ENCODE data around the gene SLC12A8.
"Not testable (repeated sequence)": the region's sequence is repeated elsewhere in the genome, so short reads cannot be mapped to it uniquely, and the experiment has no call there.

The SLC12A8 gene

DNA sequence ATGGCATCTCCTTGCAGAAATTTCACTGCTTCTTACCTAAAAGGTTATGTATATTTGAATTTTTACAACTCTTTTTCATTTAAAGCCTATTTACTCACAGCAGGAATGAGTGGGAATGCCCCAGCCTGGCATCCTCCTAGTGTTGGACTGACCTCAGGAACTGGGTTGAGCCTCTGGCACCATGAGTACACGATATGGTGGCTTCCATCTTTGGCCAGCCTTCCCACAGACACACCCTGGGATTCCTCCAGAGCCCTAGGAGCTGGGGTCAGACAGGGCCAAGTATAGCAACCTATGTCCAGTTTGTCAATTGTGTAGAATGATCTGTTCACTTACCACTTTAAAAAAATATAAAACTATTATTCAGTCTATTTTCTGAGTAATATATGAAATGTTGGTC is 99.6 kb downstream of the SLC12A8 start:
- no peak for DNase-seq (ENCODE audit: low read depth)

GRCh38 chr3:125110876-125111480 is 101.6 kb downstream of the SLC12A8 start:
- no peak for DNase-seq (ENCODE audit: low read depth)

DNA sequence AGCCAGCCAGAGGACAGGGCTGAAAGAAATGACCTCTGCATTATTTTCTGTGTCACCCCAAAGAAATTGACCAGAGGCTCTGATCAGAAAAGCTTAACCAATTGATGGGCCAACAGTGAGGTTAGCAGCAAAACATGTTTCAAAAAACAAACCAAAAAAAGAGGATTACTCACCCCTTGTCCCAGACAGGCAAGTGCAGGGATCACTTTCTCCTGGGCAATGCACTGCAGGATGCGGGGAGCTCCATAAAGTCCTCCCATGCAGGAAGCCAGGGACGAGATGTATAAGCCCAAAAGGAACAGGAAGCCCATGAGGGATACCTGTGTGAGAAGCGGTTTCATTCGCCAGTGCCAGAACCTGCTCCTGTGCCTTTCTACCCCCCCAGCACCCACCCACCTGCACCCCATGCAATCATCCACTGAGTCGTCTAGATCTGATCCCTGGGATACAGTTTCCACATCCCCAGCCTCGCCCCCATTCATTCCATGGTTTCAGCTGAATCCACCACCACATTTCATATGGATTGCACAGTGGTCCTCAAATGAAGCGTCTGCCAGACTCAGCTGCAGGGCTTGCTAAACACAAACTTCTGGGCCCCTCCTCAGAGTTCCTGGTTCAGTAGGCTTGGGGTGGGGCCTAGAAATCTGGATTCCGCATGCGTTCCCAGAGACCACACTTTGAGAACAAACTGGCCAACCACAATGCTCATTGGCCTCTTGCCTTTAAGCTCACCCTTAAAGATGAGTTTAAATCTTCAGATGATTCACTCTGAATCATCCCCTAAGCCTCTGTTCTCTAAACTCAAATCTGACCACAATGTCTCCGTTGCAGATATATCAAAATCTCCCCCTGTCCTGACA is 102.3 kb downstream of the SLC12A8 start:
- no peak for DNase-seq (ENCODE audit: low read depth)

DNA sequence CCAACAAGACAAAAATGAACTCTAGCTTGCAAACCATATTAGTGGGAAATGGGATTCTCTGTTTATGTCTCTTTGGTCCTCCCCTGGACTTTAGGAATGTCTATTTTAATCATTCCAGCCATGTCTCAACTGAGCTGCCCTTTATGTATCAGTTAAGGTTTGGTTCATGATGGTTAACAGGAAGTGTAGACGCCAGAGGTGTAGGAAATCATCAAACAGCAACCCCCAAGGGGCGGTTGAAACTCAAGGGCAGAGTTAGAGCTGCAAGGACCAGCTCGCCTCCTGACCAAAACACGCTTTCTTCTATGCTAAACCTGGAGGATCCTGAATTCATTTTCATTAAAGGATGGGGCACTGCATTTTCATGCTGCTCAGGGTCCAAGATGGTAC is 103.0 kb downstream of the SLC12A8 start:
- DNase-seq (ENCODE audit: low read depth): no peak

DNA sequence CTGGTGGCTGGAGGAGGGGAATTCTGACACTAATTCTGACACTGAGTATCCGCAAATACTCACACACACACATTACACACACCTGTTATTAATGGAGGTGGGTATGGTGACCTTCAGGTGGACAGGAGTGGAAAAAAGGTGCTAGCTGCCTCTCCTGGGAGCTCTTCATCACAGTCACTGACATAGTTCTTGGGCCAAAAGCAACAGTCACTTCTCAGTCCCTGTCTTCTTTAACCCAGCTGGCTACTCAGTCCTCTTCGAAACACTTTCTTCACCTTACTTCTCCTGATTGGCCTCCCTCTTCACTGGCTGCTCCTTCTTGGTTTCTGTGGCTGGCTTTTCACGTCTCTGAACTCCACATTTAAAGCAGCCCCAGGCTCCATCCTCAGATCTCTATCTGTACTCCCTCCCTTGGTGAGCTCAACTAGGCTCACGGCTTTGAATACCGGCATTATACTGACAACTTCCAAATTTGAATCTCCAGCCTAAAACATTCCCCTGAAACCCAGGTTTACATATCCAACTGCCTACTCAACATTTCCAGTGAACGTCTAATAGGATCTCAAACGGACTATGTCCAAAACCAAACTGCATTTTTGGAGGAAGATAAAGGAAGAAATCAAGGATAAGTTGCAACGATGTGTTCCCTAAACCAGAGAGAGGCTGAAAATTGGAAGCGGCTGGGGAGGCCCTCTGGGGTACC is 103.6 kb downstream of the SLC12A8 start:
- DNase-seq (ENCODE audit: low read depth): no peak

DNA sequence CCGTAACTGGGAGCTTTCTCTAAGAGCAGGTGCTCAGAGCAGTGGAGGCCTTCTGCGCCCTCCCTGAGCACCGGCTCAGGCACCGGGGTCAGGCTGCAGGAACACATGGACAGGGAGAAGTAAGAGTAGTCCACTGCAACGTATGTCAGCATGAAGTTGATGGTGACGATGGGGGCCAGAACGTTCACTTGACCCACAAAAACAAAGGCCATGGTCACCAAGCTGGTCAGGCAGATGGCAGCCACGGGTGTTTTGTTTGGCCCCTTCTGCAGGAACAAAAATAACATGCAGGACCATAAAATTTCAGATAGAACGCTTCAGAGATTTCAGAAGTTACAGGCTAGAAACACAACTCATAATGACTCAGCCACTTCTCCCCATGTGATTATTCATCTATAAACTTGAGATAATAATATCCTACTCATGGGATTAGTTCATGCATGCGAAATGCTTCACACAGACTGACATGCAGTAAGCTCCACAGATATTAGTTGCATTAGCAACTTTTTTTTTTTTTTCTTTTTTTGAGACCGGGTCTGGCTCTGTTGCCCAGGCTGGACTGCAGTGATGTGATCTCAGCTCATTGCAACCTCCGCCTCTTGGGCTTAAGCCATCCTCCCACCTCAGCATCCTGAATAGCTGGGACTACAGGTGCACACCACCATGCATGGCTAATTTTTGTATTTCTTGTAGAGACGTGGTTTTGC is 104.5 kb downstream of the SLC12A8 start:
- DNase-seq (ENCODE audit: low read depth): no peak

DNA sequence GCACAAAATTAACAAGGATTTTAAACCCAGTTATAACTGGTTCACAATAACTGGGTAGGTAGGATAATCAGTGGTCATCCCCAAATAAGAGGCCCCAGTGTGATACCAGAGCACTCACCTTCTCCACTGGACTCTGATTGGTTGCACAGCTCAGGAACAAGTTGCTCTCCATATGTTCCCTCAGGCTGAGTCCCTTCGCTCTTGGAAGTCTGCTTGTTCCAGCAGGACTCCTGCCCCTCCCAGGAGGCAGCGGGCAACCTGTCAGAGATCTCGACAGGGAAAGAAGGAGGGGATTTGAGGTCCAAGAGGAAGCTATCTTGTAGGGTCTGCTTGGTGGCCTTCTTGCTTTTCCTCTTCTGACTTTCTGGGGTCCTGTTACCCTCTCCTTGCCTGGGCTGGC is 105.2 kb downstream of the SLC12A8 start:
- no peak for DNase-seq (ENCODE audit: low read depth)

DNA sequence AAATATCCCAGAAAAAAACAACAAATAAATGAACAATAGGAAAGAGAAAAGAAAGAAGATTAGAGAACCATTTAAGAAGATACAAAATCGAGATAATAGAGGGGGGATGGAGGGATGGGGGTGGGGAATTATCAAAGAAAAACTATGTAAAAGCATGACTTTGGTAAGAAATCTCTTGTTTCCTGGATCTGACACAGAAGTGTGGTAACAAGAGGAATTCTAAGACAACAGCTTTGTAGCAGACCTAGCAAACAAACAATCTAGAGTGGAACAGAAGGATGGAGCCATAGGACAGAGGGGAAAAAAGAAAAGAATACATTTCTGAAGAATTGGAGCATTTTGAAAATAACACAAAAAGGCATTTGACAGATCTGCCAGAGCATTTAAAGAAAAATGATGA is 107.4 kb downstream of the SLC12A8 start:
- DNase-seq (ENCODE audit: low read depth): no peak

GRCh38 chr3:125104639-125105038 is 107.9 kb downstream of the SLC12A8 start:
- DNase-seq (ENCODE audit: low read depth): no peak

- DNase-seq (ENCODE audit: low read depth): no peak
Observed at GRCh38 chr3:125103406-125103805, 109.1 kb downstream of the SLC12A8 start.

DNA sequence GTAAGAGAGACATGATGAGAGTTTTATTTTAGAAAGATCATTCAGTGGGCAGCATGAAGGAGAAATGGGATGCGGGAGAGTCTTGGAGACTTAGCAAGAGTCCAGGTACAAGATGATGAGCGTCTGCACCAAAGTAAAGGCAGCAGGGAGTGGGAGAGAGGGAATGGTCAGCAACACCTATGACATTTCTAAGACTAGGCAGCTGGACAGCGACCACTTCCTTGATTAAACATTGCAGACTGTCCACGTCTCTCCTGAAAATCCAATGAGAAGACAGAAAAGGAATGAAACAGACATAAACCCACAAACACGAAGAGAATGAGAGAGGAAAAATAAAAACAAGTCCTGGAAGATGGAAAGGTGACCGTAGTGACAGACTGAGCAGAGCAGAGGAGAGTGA is 110.1 kb downstream of the SLC12A8 start:
- DNase-seq (ENCODE audit: low read depth): no peak

GRCh38 chr3:125098611-125099291 is 113.8 kb downstream of the SLC12A8 start:
- DNase-seq (ENCODE audit: low read depth): no peak

GRCh38 chr3:125090649-125091048 is 121.9 kb downstream of the SLC12A8 start:
- no peak for DNase-seq (ENCODE audit: low read depth)

DNA sequence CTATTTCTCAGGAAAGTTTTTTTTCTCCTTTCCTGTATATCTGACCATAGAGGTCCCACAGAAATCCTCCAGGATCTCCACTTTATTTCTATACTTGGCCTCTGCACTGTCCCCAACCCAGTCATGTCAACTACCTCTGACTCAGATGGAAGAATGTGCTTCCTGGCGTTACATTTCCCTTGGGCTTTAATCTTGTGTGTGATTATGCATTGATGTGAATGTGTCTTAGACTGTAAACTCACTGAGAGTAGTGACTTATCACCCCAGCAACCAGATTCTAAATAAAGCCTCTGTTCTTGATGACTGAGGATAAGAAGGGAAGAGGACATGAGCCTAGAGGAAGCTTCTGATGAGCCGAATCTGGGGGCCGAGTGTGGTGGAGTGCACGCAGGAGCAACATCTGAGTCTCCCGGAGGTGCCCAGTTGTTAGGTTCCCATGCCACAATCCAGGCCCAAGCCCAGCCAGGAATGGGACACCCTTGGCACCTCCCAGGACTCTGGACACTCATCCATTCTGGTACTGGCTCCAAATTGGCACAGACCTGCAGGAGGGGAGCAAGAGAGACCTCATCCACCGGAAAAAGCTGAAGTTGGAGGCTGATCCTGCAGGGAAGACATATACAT is 124.7 kb downstream of the SLC12A8 start:
- no peak for DNase-seq (ENCODE audit: low read depth)

DNA sequence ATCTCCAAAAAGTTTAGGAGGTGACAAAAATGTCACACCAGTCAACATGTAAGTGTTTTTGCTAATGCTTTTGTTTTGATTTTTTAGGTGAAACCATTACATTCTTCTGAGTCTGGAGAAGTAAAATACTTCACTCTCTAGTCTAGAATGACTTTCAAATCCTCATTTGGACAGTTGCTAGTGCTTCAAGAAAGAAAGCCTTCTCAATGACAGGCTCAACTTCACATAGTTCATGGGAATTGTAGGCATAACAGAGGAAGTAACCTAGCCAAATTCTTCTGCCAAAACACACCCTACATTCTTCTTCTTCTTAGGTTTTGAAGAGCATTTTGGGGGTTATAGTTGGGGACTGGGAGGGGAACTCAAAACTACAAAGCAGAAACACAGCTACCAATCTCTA is 127.4 kb downstream of the SLC12A8 start:
- DNase-seq (ENCODE audit: low read depth): no peak

DNA sequence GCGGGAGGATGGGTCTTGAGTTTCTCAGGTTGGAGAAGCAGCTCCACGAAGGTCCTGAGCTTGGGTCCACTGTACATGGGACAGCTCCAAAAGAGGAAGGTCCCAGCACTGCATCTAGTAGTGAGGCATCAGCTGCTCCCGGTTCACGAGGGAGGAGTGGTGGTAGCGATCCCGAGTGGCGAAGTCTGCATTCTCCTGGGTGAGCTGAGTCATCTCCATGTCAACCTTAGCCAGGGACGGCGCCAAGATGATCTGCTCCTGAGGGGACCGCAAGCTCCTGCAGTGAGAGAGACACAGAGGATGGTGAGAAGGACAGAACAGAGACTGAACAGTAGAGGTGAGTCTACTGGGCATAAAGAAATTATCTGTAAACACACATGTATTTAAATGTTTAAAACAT is 128.8 kb downstream of the SLC12A8 start:
- DNase-seq (ENCODE audit: low read depth): no peak

DNA sequence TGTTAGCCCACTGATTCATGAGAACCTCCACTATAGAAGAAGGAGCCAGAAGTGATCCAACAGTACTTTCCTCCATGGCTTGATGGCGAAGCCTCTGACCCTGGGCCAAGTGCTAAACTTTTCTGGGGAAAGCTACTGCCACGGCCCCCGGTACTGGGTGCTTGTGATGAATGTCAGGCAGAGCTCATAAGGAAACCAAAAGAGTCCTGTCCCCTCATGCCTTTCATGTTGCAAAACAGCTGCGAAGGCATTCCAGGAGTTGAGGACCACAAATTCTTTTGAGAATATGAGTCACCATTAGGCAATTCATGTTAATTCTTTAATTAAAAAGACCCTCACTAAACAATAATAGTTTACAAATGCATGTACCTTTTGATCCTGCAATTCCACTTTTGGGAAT is 130.2 kb downstream of the SLC12A8 start:
- not testable (repeated sequence) for DNase-seq (ENCODE audit: low read depth)

DNA sequence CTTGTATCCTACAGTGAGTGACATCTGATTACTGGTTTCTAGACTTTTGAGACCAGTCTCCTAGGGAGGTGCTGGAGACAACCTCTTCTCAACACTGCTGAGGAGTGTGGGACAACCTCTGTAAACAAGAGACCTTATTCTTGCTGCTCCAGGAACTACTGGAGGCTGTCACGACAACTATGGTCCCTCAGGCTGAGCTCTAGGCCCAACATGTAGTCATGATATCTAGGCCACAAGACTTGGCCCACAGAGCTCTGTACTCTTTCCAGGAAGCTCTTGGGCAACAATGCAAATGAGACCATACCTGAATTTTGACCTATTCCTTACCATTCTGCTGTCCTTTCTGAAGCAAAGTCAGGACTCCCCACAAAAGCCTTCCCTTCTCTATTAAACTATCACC is 132.5 kb downstream of the SLC12A8 start:
- DNase-seq (ENCODE audit: low read depth): no peak

DNA sequence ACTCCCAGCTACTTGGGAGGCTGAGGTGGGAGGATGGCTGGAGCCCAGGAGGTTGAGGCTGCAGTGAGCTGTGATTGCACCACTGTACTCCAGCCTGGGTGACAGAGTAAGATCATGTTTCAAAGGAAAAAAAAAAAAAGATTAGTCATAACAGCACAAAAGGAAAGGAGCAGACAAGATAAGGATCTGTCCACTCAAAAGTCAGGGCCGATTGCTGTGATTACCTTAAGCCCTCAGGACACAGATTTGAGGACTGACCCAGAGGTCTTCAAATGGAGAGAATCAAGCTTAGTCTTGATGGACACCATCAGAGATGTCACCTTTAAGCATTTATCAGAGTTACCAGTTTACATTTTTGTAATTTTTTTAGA is 132.9 kb downstream of the SLC12A8 start:
- no peak for DNase-seq (ENCODE audit: low read depth)

GRCh38 chr3:125078951-125079674 is 133.4 kb downstream of the SLC12A8 start:
- DNase-seq (ENCODE audit: low read depth): no peak

DNA sequence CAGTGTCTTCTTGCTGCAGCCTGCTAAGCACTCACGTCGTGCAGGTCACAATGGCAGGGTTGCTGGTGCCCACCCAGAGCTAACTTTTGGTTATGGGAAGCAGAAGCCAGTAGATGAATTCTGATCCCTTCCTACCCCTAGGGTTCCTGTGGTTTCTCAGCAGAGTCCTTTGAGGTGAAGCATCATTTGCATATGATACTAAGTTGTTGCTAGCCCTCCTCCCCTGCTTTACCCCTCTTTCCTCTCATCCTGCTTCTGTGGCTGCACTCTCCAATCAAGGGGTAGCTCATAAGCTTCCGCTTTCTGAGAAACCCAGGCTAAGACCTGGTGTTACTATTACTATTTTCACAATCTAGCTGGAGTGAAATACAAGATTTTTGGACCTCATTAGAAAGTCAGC is 134.7 kb downstream of the SLC12A8 start:
- no peak for DNase-seq (ENCODE audit: low read depth)
